A549 (cell line): ENCODE results near the gene EBF3.

Experiments
- BHLHE40 ChIP-seq: IDR thresholded peaks from 2 replicates; pipeline ENCODE4 v1.6.1; 2012; ENCODE audit warnings: low read depth, low read length, inconsistent platforms
- CTCF ChIP-seq: fragments of >200 bp; sonication (Bioruptor Twin); formaldehyde crosslinking; IDR thresholded peaks from 3 replicates; pipeline ENCODE4 v1.5.1; 2016
- NPAS2 ChIP-seq: fragments of 250-450 bp; sonication (Bioruptor Pico); IDR thresholded peaks from 2 replicates; pipeline ENCODE4 v1.8.0; 2022; ENCODE audit warnings: mild to moderate bottlenecking, moderate library complexity, borderline replicate concordance

GRCh38 chr10:129793479-129793878, 170.6 kb downstream of the EBF3 start:
- no peak for TF ChIP-seq BHLHE40
- TF ChIP-seq CTCF: no peak
- TF ChIP-seq NPAS2 (CRISPR knock-in tag): no peak
